ENCODE results near the gene CMTM2.
"Not testable (repeated sequence)": the region's sequence is repeated elsewhere in the genome, so short reads cannot be mapped to it uniquely, and the experiment has no call there.

CMTM2 gene

GRCh38 chr16:66553223-66553622, 26.0 kb upstream of the CMTM2 start:
- DNase-seq: no peak

GRCh38 chr16:66554021-66554420, 25.2 kb upstream of the CMTM2 start:
- DNase-seq: no peak

GRCh38 chr16:66554495-66554894, 24.8 kb upstream of the CMTM2 start:
- no peak for DNase-seq

GRCh38 chr16:66560107-66560506, 19.2 kb upstream of the CMTM2 start:
- no peak for DNase-seq

- no peak for DNase-seq
These were observed 17.7 kb upstream of the CMTM2 start for GRCh38 chr16:66561381-66562080.

- no peak for DNase-seq
These were observed 16.9 kb upstream of the CMTM2 start for GRCh38 chr16:66562409-66562808.

- DNase-seq: no peak
These were observed 16.3 kb upstream of the CMTM2 start for GRCh38 chr16:66562986-66563385.

GRCh38 chr16:66563574-66564334, 15.5 kb upstream of the CMTM2 start:
- DNase-seq: no peak

- no peak for DNase-seq
These were observed 13.0 kb upstream of the CMTM2 start, which contains the start of gene CMTM1 for GRCh38 chr16:66566051-66566901. Gene CMTM1 (plus strand): TSS chr16:66566439. CDS start chr16:66566514, 75 bp downstream.

- not testable (repeated sequence) for DNase-seq
These were observed 12.0 kb upstream of the CMTM2 start for GRCh38 chr16:66567270-66567669.

- DNase-seq: no peak
These were observed 10.9 kb upstream of the CMTM2 start for GRCh38 chr16:66568355-66568754.

- DNase-seq: no peak
These were observed 10.1 kb upstream of the CMTM2 start for GRCh38 chr16:66569131-66569530.

- no peak for DNase-seq
These were observed 9.3 kb upstream of the CMTM2 start for GRCh38 chr16:66569827-66570405.

- DNase-seq: no peak
These were observed 6.9 kb upstream of the CMTM2 start for GRCh38 chr16:66572356-66572755.

- DNase-seq: no peak
These were observed 5.2 kb upstream of the CMTM2 start for GRCh38 chr16:66574081-66574480.

- no peak for DNase-seq
These were observed 4.7 kb upstream of the CMTM2 start for GRCh38 chr16:66574531-66574930.

- DNase-seq: no peak
These were observed 4.2 kb upstream of the CMTM2 start for GRCh38 chr16:66575060-66575459.

GRCh38 chr16:66576296-66576695, 3.0 kb upstream of the CMTM2 start:
- no peak for DNase-seq

- no peak for DNase-seq
These were observed 1.4 kb downstream of the CMTM2 start for GRCh38 chr16:66580605-66581209.

GRCh38 chr16:66581246-66581952, 2.1 kb downstream of the CMTM2 start:
- no peak for DNase-seq

- no peak for DNase-seq
These were observed 6.4 kb downstream of the CMTM2 start for GRCh38 chr16:66585481-66586239.
